ENCODE data around the gene SLC66A2.

SLC66A2 gene

DNA sequence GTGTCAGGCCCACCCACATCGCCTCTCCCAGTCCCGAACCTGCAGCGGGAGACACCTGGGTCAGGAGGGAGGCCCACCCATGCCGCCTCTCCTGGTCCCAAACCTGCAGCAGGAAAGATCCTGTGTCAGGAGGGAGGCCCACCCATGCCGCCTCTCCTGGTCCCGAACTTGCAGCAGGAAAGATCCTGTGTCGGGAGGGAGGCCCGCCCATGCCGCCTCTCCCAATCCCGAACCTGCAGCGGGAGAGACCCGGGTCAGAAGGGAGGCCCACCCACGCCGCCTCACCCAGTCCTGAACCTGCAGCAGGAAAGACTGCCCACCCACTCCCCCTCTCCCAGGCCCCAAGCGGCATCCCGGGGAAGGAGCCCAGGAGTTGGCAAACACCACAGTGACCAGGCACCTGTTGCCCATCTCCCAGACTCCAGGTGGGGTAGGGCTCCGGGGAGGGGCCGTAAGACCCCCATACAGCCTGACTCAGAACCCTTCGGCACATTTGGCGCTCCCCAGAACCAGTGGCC lies 7.8 kb downstream of the SLC66A2 start:
- TF ChIP-seq GLIS3 (CRISPR knock-in tag; IDR thresholded peaks at IDR 0.05), result no peak
- no peak for TF ChIP-seq OSR1 (CRISPR knock-in tag; IDR thresholded peaks at IDR 0.05)
- TF ChIP-seq CSDC2 (CRISPR knock-in tag; IDR thresholded peaks at IDR 0.05), result no peak
- no peak for TF ChIP-seq ZNF70 (CRISPR knock-in tag; IDR thresholded peaks at IDR 0.05)
- no peak for TF ChIP-seq ISL1 (CRISPR knock-in tag; IDR thresholded peaks at IDR 0.05)
- no peak for TF ChIP-seq TCF4 (CRISPR knock-in tag; IDR thresholded peaks at IDR 0.05; ENCODE audit: borderline replicate concordance)
- no peak for TF ChIP-seq RARB (CRISPR knock-in tag; IDR thresholded peaks at IDR 0.05)
- TF ChIP-seq ZFP30 (CRISPR knock-in tag; IDR thresholded peaks at IDR 0.05), result no peak
- no peak for TF ChIP-seq TOX (CRISPR knock-in tag; IDR thresholded peaks at IDR 0.05; ENCODE audit: borderline replicate concordance)
- TF ChIP-seq, protein P1, sequence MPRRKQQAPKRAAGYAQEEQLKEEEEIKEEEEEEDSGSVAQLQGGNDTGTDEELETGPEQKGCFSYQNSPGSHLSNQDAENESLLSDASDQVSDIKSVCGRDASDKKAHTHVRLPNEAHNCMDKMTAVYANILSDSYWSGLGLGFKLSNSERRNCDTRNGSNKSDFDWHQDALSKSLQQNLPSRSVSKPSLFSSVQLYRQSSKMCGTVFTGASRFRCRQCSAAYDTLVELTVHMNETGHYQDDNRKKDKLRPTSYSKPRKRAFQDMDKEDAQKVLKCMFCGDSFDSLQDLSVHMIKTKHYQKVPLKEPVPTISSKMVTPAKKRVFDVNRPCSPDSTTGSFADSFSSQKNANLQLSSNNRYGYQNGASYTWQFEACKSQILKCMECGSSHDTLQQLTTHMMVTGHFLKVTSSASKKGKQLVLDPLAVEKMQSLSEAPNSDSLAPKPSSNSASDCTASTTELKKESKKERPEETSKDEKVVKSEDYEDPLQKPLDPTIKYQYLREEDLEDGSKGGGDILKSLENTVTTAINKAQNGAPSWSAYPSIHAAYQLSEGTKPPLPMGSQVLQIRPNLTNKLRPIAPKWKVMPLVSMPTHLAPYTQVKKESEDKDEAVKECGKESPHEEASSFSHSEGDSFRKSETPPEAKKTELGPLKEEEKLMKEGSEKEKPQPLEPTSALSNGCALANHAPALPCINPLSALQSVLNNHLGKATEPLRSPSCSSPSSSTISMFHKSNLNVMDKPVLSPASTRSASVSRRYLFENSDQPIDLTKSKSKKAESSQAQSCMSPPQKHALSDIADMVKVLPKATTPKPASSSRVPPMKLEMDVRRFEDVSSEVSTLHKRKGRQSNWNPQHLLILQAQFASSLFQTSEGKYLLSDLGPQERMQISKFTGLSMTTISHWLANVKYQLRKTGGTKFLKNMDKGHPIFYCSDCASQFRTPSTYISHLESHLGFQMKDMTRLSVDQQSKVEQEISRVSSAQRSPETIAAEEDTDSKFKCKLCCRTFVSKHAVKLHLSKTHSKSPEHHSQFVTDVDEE (CRISPR knock-in tag; IDR thresholded peaks at IDR 0.05), result no peak
- no peak for TF ChIP-seq ZC3H10 (CRISPR knock-in tag; IDR thresholded peaks at IDR 0.05)
- TF ChIP-seq, protein P2, sequence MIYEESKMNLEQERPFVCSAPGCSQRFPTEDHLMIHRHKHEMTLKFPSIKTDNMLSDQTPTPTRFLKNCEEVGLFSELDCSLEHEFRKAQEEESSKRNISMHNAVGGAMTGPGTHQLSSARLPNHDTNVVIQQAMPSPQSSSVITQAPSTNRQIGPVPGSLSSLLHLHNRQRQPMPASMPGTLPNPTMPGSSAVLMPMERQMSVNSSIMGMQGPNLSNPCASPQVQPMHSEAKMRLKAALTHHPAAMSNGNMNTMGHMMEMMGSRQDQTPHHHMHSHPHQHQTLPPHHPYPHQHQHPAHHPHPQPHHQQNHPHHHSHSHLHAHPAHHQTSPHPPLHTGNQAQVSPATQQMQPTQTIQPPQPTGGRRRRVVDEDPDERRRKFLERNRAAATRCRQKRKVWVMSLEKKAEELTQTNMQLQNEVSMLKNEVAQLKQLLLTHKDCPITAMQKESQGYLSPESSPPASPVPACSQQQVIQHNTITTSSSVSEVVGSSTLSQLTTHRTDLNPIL (CRISPR knock-in tag; IDR thresholded peaks at IDR 0.05; ENCODE audit: low read depth), result no peak
- TF ChIP-seq, protein P3, sequence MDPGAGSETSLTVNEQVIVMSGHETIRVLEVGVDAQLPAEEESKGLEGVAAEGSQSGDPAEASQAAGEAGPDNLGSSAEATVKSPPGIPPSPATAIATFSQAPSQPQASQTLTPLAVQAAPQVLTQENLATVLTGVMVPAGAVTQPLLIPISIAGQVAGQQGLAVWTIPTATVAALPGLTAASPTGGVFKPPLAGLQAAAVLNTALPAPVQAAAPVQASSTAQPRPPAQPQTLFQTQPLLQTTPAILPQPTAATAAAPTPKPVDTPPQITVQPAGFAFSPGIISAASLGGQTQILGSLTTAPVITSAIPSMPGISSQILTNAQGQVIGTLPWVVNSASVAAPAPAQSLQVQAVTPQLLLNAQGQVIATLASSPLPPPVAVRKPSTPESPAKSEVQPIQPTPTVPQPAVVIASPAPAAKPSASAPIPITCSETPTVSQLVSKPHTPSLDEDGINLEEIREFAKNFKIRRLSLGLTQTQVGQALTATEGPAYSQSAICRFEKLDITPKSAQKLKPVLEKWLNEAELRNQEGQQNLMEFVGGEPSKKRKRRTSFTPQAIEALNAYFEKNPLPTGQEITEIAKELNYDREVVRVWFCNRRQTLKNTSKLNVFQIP (CRISPR knock-in tag; IDR thresholded peaks at IDR 0.05; ENCODE audit: borderline replicate concordance, low read depth), result no peak
- TF ChIP-seq ZNF565 (CRISPR knock-in tag; conservative IDR thresholded peaks at IDR 0.05; ENCODE audit: low read depth), result no peak
- TF ChIP-seq, protein P4, sequence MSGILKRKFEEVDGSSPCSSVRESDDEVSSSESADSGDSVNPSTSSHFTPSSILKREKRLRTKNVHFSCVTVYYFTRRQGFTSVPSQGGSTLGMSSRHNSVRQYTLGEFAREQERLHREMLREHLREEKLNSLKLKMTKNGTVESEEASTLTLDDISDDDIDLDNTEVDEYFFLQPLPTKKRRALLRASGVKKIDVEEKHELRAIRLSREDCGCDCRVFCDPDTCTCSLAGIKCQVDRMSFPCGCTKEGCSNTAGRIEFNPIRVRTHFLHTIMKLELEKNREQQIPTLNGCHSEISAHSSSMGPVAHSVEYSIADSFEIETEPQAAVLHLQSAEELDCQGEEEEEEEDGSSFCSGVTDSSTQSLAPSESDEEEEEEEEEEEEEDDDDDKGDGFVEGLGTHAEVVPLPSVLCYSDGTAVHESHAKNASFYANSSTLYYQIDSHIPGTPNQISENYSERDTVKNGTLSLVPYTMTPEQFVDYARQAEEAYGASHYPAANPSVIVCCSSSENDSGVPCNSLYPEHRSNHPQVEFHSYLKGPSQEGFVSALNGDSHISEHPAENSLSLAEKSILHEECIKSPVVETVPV (CRISPR knock-in tag; IDR thresholded peaks at IDR 0.05), result no peak
- TF ChIP-seq, protein P5, sequence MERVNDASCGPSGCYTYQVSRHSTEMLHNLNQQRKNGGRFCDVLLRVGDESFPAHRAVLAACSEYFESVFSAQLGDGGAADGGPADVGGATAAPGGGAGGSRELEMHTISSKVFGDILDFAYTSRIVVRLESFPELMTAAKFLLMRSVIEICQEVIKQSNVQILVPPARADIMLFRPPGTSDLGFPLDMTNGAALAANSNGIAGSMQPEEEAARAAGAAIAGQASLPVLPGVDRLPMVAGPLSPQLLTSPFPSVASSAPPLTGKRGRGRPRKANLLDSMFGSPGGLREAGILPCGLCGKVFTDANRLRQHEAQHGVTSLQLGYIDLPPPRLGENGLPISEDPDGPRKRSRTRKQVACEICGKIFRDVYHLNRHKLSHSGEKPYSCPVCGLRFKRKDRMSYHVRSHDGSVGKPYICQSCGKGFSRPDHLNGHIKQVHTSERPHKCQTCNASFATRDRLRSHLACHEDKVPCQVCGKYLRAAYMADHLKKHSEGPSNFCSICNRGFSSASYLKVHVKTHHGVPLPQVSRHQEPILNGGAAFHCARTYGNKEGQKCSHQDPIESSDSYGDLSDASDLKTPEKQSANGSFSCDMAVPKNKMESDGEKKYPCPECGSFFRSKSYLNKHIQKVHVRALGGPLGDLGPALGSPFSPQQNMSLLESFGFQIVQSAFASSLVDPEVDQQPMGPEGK (CRISPR knock-in tag; IDR thresholded peaks at IDR 0.05; ENCODE audit: borderline replicate concordance), result no peak
- no peak for TF ChIP-seq SNAI2 (CRISPR knock-in tag; IDR thresholded peaks at IDR 0.05)
- TF ChIP-seq PPARA (CRISPR knock-in tag; IDR thresholded peaks at IDR 0.05; ENCODE audit: borderline replicate concordance), result no peak
- ATAC-seq, result no peak

DNA sequence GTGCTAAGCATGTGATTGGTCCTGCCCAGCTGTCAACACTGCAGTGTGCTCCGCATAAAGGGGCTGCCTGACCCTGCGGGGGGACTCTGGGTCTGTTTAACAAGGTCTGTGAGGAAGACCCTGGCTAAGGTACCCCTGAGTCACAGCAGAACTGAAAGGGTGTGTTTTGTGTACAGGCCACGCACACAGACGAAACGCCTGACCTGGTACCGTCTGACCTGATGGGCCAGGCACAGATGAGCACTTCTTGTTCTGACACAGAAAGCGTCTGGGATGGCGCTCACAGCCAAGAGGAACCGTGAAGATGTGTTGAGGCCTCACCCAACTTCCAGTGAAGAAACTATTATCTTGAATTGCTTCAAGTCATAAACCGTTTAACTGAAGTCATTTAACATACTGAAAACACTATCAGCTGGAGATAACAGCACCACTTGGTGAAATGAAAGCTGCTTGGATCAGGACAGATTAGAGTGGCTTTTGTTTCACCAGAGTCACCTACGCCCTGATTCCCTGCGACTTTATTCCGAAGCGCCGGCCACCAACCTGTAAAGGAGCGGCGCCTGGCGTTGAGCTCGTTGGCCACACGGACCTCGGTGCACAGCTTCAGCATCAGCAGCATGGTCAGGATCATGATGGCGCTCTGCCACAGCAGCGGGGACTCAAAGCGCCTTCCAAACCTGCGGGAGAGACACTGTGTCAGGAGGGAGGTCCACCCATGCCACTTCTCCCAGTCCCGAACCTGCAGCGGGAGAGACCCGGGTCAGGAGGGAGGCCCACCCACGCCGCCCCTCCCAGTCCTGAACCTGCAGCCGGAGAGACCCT lies 8.5 kb downstream of the SLC66A2 start:
- no peak for ATAC-seq
- TF ChIP-seq ZC3H10 (CRISPR knock-in tag; IDR thresholded peaks at IDR 0.05) (no peak), ZFP3 (CRISPR knock-in tag; IDR thresholded peaks at IDR 0.05) (no peak), ZNF70 (CRISPR knock-in tag; IDR thresholded peaks at IDR 0.05) (no peak), TCF4 (CRISPR knock-in tag; IDR thresholded peaks at IDR 0.05; ENCODE audit: borderline replicate concordance) (no peak), ARNTL (CRISPR knock-in tag; IDR thresholded peaks at IDR 0.05; ENCODE audit: borderline replicate concordance, low read depth) (no peak), TOX (CRISPR knock-in tag; IDR thresholded peaks at IDR 0.05; ENCODE audit: borderline replicate concordance) (no peak)
- TF ChIP-seq, protein P5 (CRISPR knock-in tag; IDR thresholded peaks at IDR 0.05; ENCODE audit: borderline replicate concordance), result no peak
- TF ChIP-seq, protein P3 (CRISPR knock-in tag; IDR thresholded peaks at IDR 0.05; ENCODE audit: borderline replicate concordance, low read depth), result no peak
- TF ChIP-seq, protein P1 (CRISPR knock-in tag; IDR thresholded peaks at IDR 0.05), result no peak

Measured in SK-N-SH treated with all-trans-retinoic acid at 6 μM for 48 hours (cell line).